SK-N-SH (cell line): ENCODE measurements around the gene XIAP.

ENCODE experiments used
- CTCF ChIP-seq: fragments of 200-600 bp; sonication (generic); IDR thresholded peaks from 2 replicates; pipeline ENCODE4 v1.6.1; 2017; ENCODE audit warnings: antibody characterized with exemption, mild to moderate bottlenecking, moderate library complexity
- POLR2AphosphoS5 ChIP-seq: IDR thresholded peaks from 2 replicates; pipeline ENCODE4 v1.6.1; 2012; ENCODE audit warnings: low read depth, low read length
- TAF1 ChIP-seq: IDR thresholded peaks from 2 replicates; pipeline ENCODE4 v1.6.1; 2012; ENCODE audit warnings: low read depth, mild to moderate bottlenecking, low read length, moderate library complexity, borderline replicate concordance
- TEAD4 ChIP-seq: IDR thresholded peaks from 2 replicates; pipeline ENCODE4 v1.4.0; 2012; ENCODE audit warnings: mild to moderate bottlenecking, borderline replicate concordance; ENCODE audit not compliant: insufficient read depth

DNA sequence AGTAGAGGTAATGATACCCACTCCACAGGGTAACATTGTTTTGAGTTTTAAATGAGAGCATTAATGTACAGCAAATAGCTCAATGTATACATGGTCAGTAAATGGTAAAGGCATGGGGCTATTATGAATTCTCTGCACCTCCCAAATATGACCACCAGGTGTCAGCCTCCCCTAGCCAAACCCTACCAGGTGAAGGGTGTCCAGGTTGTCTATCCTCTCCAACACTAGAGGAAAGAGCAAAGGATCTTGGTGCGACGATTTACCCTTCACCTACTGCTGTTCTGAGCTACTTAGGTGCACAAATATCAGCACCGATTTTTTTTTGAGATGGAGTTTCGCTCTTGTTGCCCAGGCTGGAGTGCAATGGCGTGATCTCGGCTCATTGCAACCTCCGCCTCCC is 26.5 kb upstream of the XIAP start:
- peak; percentile 86 for TF ChIP-seq CTCF
- TF ChIP-seq POLR2AphosphoS5, result no peak
- TF ChIP-seq TEAD4, result no peak
- TF ChIP-seq TAF1, result no peak
